Measurements from ENCODE around the gene PROX2. TPM values are rescaled to one million over a fixed set of nuclear protein-coding genes. Genes with fewer than 3 reads are reported as not detected.

PROX2 gene
- not detected for polyA plus RNA-seq (2013, experiment 1 of 2)
- not detected for polyA plus RNA-seq (2013, experiment 2 of 2)

- Histone ChIP-seq H2AK5ac (ENCODE audit: low read length, severe bottlenecking) (no peak within 1 kb of the TSS), H3K4me2 (ENCODE audit: low read length, poor library complexity, severe bottlenecking) (no peak within 1 kb of the TSS), H3K4ac (ENCODE audit: low read depth in 1 of 2, low read length in 2 of 2) (peak within 1 kb of the TSS in 1 of 2 experiments; percentile 13), H3K23ac (ENCODE audit: low read length in 2 of 2) (peak within 1 kb of the TSS in 1 of 2 experiments; percentile 1), H2BK5ac (ENCODE audit: low read depth, low read length, poor library complexity, severe bottlenecking) (no peak within 1 kb of the TSS), H3K14ac (ENCODE audit: low read length in 2 of 2) (no peak within 1 kb of the TSS), H3K9me3 (ENCODE audit: control insufficient read depth, low read length) (no peaks in the 10 kb centered on the region), H2BK15ac (ENCODE audit: low read depth, poor library complexity, severe bottlenecking) (no peak within 1 kb of the TSS), H3K27me3 (ENCODE audit: control insufficient read depth in 1 of 2, insufficient read depth in 1 of 2, low read length in 2 of 2) (no peaks in the 10 kb centered on the region), H3K79me1 (replicated peaks; ENCODE audit: low read length, poor library complexity, severe bottlenecking) (no peaks in the 10 kb centered on the region), H4K8ac (ENCODE audit: low read length) (no peak within 1 kb of the TSS), H3K18ac (ENCODE audit: low read depth in 1 of 2, low read length in 2 of 2) (no peak within 1 kb of the TSS), H2BK120ac (ENCODE audit: low read depth, low read length) (no peak within 1 kb of the TSS), H3K4me3 (ENCODE audit: insufficient read depth in 1 of 2, low read depth in 1 of 2, low read length in 2 of 2) (no peak within 1 kb of the TSS), H3K27ac (ENCODE audit: low read length, poor library complexity, severe bottlenecking) (no peak within 1 kb of the TSS), H3K9ac (ENCODE audit: low read length) (no peak within 1 kb of the TSS), H2AFZ (ENCODE audit: low read depth, low read length) (no peak within 1 kb of the TSS), H4K91ac (ENCODE audit: low read length) (no peak within 1 kb of the TSS), H3K4me1 (ENCODE audit: control insufficient read depth, insufficient read depth, low read depth, low read length) (peaks cover 1% of the 10 kb centered on the region), H3K36me3 (ENCODE audit: control insufficient read depth in 1 of 2, insufficient read depth in 2 of 2, low read depth in 1 of 2, low read length in 2 of 2) (no peaks in the 10 kb centered on the region), H2BK12ac (ENCODE audit: low read length in 2 of 2) (no peak within 1 kb of the TSS)
- DNase-seq: no peak
- WGBS: 59% methylated on average over 12 of the region's 13 CpGs
Measured at GRCh38 chr14:74875941-74876913, at the start of gene PROX2. TSS of gene PROX2 (minus strand) at chr14:74876145. CDS start at chr14:74863834, 12,311 bp downstream.

DNA sequence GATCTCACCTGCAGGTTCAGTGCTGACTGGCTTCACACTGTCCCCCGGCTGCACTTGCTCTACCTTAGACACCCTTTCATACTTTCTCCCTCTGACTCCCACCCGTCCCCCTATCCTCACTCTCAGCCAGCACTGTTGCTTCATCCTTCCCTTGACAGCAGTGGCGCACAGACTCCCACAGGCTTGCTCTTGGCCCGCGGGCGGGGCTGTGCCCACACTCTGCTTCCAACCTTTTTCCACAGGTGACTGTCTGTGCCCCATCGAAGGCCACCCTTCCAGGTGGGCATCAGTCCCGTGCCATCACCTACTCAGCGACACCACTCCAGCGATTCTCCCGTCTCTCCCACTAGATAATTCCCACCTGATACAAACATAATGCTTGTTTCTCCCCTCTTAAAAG is 48.1 kb upstream of the PROX2 start:
- Histone ChIP-seq H3K14ac (ENCODE audit: low read length in 2 of 2) (peak overlapping the region in 1 of 2 experiments; percentile 72), H3K27ac (ENCODE audit: low read length, poor library complexity, severe bottlenecking) (no peak overlapping the region), H3K23ac (ENCODE audit: low read length in 2 of 2) (no peak overlapping the region), H3K27me3 (ENCODE audit: control insufficient read depth in 1 of 2, insufficient read depth in 1 of 2, low read length in 2 of 2) (peaks cover 0 to 7% of the 10 kb centered on the region in 2 experiments), H2BK5ac (ENCODE audit: low read depth, low read length, poor library complexity, severe bottlenecking) (no peak overlapping the region), H3K36me3 (ENCODE audit: control insufficient read depth in 1 of 2, insufficient read depth in 2 of 2, low read depth in 1 of 2, low read length in 2 of 2) (no peaks in the 10 kb centered on the region), H4K91ac (ENCODE audit: low read length) (no peak overlapping the region), H2AFZ (ENCODE audit: low read depth, low read length) (no peak overlapping the region), H3K9ac (ENCODE audit: low read length) (no peak overlapping the region), H3K4ac (ENCODE audit: low read depth in 1 of 2, low read length in 2 of 2) (no peak overlapping the region), H3K4me2 (ENCODE audit: low read length, poor library complexity, severe bottlenecking) (no peak overlapping the region), H3K4me3 (ENCODE audit: insufficient read depth in 1 of 2, low read depth in 1 of 2, low read length in 2 of 2) (no peak overlapping the region), H2AK5ac (ENCODE audit: low read length, severe bottlenecking) (no peak overlapping the region), H3K4me1 (ENCODE audit: control insufficient read depth, insufficient read depth, low read depth, low read length) (peaks cover 17% of the 10 kb centered on the region), H2BK12ac (ENCODE audit: low read length in 2 of 2) (no peak overlapping the region), H3K79me1 (replicated peaks; ENCODE audit: low read length, poor library complexity, severe bottlenecking) (no peaks in the 10 kb centered on the region), H2BK15ac (ENCODE audit: low read depth, poor library complexity, severe bottlenecking) (no peak overlapping the region), H2BK120ac (ENCODE audit: low read depth, low read length) (no peak overlapping the region), H3K18ac (ENCODE audit: low read depth in 1 of 2, low read length in 2 of 2) (no peak overlapping the region), H4K8ac (ENCODE audit: low read length) (no peak overlapping the region), H3K9me3 (ENCODE audit: control insufficient read depth, low read length) (no peaks in the 10 kb centered on the region)
- DNase-seq: no peak
- 85% methylated on average over 11 of the region's 11 CpGs for WGBS

- H2BK15ac ChIP-seq (ENCODE audit: low read depth, poor library complexity, severe bottlenecking): no peak within 1 kb of the TSS
- H3K23ac ChIP-seq (ENCODE audit: low read length in 2 of 2): peak within 1 kb of the TSS in 1 of 2 experiments; percentile 90
- 2% methylated on average over 51 of the region's 51 CpGs for WGBS
- H2BK5ac ChIP-seq (ENCODE audit: low read depth, low read length, poor library complexity, severe bottlenecking): no peak within 1 kb of the TSS
- peak within 1 kb of the TSS; percentile 54 for H2AFZ ChIP-seq (ENCODE audit: low read depth, low read length)
- no peak within 1 kb of the TSS for H3K27ac ChIP-seq (ENCODE audit: low read length, poor library complexity, severe bottlenecking)
- no peak within 1 kb of the TSS for H4K91ac ChIP-seq (ENCODE audit: low read length)
- H3K9ac ChIP-seq (ENCODE audit: low read length): peak within 1 kb of the TSS; percentile 61
- no peak within 1 kb of the TSS for H4K8ac ChIP-seq (ENCODE audit: low read length)
- peak within 1 kb of the TSS; percentile 84 for H3K4me2 ChIP-seq (ENCODE audit: low read length, poor library complexity, severe bottlenecking)
- H3K36me3 ChIP-seq (ENCODE audit: control insufficient read depth in 1 of 2, insufficient read depth in 2 of 2, low read depth in 1 of 2, low read length in 2 of 2): peaks cover 0 to 2% of the 10 kb centered on the region in 2 experiments
- DNase-seq: peak; percentile 84
- peak within 1 kb of the TSS; percentile 59 to 78 for H3K4me3 ChIP-seq (ENCODE audit: insufficient read depth in 1 of 2, low read depth in 1 of 2, low read length in 2 of 2)
- no peaks in the 10 kb centered on the region for H3K79me1 ChIP-seq (replicated peaks; ENCODE audit: low read length, poor library complexity, severe bottlenecking)
- peaks cover 25% of the 10 kb centered on the region for H3K4me1 ChIP-seq (ENCODE audit: control insufficient read depth, insufficient read depth, low read depth, low read length)
- peak within 1 kb of the TSS in 1 of 2 experiments; percentile 5 for H3K18ac ChIP-seq (ENCODE audit: low read depth in 1 of 2, low read length in 2 of 2)
- H2AK5ac ChIP-seq (ENCODE audit: low read length, severe bottlenecking): no peak within 1 kb of the TSS
- peaks cover 0 to 7% of the 10 kb centered on the region in 2 experiments for H3K27me3 ChIP-seq (ENCODE audit: control insufficient read depth in 1 of 2, insufficient read depth in 1 of 2, low read length in 2 of 2)
- H3K4ac ChIP-seq (ENCODE audit: low read depth in 1 of 2, low read length in 2 of 2): no peak within 1 kb of the TSS
- no peaks in the 10 kb centered on the region for H3K9me3 ChIP-seq (ENCODE audit: control insufficient read depth, low read length)
- no peak within 1 kb of the TSS for H2BK120ac ChIP-seq (ENCODE audit: low read depth, low read length)
- no peak within 1 kb of the TSS for H2BK12ac ChIP-seq (ENCODE audit: low read length in 2 of 2)
- peak within 1 kb of the TSS in 1 of 2 experiments; percentile 72 for H3K14ac ChIP-seq (ENCODE audit: low read length in 2 of 2)
Measured at GRCh38 chr14:74922752-74923401, 46.9 kb upstream of the PROX2 start, which contains the start of gene RPS6KL1. TSS of gene RPS6KL1 (minus strand) at chr14:74923260. CDS start at chr14:74921541, 1,719 bp downstream.
